Fibroblast of mammary gland (primary cell): ENCODE measurements around the gene ZC3H13.

Experiments used
- DNase-seq: peaks from one replicate; pipeline ENCODE4 v3.0.0-alpha.2; 2010; ENCODE audit warnings: low read depth
- H3K4me3 ChIP-seq: 2 replicates; pipeline ENCODE4 v1.5.1; 2011; ENCODE audit warnings: low read depth, mild to moderate bottlenecking, low read length, moderate library complexity; ENCODE audit not compliant: control insufficient read depth
- TF ChIP-seq, protein P1 (sequence below): conservative IDR thresholded peaks from 2 replicates; pipeline ENCODE4 v1.5.1; 2011; ENCODE audit warnings: low read depth, low read length, inconsistent platforms; ENCODE audit not compliant: control insufficient read depth, insufficient read depth

The ZC3H13 gene

DNA sequence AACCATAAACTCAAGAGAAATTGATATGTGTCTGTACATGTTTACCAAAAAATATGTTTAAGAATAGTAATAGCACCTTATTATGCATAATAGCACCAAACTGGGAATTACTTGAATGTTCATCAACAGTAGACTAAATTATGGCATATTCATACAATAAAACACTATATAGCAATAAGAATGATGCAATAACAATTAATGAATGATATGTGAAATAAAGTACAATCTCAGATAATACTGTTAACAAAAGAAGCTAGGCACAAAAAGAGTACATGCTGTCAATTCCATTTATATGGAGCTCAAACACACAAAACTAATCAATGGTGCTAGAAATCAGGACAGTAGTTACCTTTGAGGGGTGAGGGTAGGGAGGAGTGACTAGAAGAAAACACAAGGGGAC is 36.3 kb downstream of the ZC3H13 start:
- no peak for DNase-seq
- TF ChIP-seq, protein P1, sequence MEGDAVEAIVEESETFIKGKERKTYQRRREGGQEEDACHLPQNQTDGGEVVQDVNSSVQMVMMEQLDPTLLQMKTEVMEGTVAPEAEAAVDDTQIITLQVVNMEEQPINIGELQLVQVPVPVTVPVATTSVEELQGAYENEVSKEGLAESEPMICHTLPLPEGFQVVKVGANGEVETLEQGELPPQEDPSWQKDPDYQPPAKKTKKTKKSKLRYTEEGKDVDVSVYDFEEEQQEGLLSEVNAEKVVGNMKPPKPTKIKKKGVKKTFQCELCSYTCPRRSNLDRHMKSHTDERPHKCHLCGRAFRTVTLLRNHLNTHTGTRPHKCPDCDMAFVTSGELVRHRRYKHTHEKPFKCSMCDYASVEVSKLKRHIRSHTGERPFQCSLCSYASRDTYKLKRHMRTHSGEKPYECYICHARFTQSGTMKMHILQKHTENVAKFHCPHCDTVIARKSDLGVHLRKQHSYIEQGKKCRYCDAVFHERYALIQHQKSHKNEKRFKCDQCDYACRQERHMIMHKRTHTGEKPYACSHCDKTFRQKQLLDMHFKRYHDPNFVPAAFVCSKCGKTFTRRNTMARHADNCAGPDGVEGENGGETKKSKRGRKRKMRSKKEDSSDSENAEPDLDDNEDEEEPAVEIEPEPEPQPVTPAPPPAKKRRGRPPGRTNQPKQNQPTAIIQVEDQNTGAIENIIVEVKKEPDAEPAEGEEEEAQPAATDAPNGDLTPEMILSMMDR, result no peak
- H3K4me3 ChIP-seq, result no peak overlapping the region

DNA sequence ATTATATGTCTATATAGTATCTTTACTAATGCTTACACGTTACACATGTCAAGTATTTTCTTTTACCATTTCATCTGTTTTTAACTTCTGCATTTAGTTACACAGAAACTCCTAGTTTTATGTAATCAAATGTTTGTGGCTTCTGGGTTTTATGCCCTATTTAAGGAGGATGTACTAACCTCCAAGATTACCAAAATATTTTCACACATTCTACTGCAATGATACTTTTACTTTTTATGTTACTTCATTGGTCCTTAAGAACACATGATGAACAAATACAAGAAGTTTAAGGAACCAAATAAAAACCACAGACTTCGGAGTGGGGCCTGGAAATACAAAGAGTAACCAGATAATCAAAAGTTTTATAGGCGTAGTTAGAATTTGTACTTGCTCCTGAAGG is 37.2 kb downstream of the ZC3H13 start:
- TF ChIP-seq, protein P1, result no peak
- H3K4me3 ChIP-seq, result no peak overlapping the region
- no peak for DNase-seq

DNA sequence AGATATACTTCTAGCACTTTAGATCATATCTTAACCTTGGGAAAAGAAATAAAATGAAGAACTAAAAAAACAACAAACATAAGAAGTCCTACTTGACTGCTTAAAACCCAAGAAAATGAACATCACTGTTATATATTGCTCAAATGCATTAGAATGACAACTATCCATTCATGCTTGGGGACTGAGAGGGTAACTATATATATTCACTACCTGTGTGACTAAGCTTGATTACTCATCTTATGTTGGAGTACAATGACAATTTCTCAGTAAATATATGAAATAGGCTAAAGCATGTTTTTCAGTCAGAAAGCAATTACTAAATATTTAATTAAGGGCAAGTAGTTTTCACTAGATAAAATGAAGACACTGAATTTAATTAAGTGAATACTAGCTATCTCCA is 40.1 kb downstream of the ZC3H13 start:
- no peak overlapping the region for H3K4me3 ChIP-seq
- TF ChIP-seq, protein P1, result no peak
- no peak for DNase-seq

DNA sequence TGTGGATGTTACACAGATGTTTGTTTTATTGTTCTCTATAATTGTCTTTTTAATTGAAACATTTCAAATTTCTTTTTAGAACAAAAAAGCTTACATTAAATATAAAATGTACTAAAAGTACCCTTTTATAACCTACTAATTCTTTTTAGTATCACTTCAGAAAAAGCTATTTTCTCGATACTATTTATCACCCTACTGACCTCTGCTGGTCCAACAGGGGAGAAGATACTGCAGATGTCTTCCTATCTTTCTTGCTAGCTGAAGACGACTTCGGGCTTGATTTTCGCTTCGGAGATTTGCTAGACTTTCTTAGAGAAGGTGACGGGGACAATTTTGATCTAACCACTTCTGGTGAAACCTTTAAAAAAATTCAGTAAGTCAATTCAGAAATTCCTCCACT is 42.4 kb downstream of the ZC3H13 start:
- DNase-seq, result peak; percentile 17
- no peak overlapping the region for H3K4me3 ChIP-seq
- TF ChIP-seq, protein P1, result peak; percentile 45

DNA sequence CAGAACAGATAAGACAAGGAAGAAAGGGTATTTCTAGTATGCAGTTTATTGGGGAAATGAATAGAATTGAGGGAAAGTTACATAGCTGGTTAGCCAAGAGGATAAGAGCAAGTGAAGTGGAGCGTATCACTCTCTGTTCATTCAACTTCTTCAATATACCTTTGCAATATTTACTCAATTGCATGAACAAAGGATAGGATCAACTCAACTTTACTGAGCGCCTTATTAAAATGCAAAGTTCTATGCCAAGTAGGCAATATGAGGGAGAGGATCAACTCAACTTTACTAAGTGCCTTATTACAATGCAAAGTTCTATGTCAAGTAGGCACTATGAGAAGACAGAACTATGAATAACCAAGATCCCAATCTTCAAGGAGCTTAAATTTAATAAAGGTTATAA is 43.9 kb downstream of the ZC3H13 start:
- no peak overlapping the region for H3K4me3 ChIP-seq
- DNase-seq, result no peak
- TF ChIP-seq, protein P1, result no peak

DNA sequence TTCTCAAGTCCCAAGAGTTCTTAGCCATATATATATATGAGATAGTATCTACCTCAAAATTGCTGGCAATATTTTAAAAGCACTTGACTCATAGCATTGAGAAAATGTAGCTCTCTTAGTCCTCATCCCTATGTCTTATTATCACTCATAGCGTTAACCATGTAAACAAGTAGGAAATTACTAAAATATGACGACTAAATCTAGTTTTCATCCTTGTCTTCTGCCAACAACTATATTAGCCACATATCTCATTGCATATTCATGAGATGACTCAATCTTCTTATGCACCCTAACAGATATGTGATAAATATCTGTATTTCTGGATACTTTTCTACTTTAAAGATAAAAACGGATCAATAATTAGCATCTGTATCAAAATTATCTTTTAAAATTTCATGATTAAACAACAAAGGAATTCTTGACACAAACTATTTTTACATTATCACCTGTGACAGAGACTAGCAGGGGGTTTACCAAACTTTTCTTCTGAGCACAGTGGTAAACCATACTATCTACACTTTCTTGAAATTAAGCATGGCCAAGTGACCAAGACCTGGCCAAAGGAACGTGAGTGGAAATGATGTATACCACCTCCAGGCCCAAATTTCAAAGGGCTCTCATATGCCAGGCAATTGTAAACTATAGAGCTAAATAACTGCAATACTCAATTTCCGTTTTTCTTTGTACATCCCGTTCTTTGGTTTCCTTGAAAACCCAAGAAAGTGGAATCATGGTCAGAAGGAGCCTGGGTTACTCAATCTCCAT is 45.7 kb downstream of the ZC3H13 start:
- DNase-seq, result peak; percentile 17

More for the DNA sequence above, 45.7 kb downstream of the ZC3H13 start:
- no peak overlapping the region for H3K4me3 ChIP-seq
- TF ChIP-seq, protein P1, result no peak
